GM12878 (cell line): Measurements from ENCODE around the gene PPP1R3C. TPM values are rescaled to one million over a fixed set of nuclear protein-coding genes. Genes with fewer than 3 reads are reported as not detected.

ENCODE experiments used
- E4F1 ChIP-seq: fragments of 450-650 bp; IDR thresholded peaks from 2 replicates; pipeline ENCODE4 v1.6.1; 2018; ENCODE audit warnings: borderline replicate concordance, mild to moderate bottlenecking; ENCODE audit not compliant: partially characterized antibody
- SMARCA5 ChIP-seq: fragments of 450-650 bp; IDR thresholded peaks from 2 replicates; pipeline ENCODE4 v1.6.1; 2017; ENCODE audit warnings: mild to moderate bottlenecking
- STAT1 ChIP-seq: fragments of 450-650 bp; conservative IDR thresholded peaks from 2 replicates; pipeline ENCODE4 v1.6.1; 2014; ENCODE audit warnings: antibody characterized with exemption, mild to moderate bottlenecking
- ZNF687 ChIP-seq: fragments of 450-650 bp; IDR thresholded peaks from 2 replicates; pipeline ENCODE4 v1.6.1; 2017; ENCODE audit warnings: mild to moderate bottlenecking, moderate library complexity
- polyA plus RNA-seq, 11 experiments: library from polyadenylated mRNA; depleted of rRNA in 4 of 11; unstranded in 6 of 11; stranded (reverse) in 5 of 11; fragments of >200 nt; fragmentation: Nextera tagmentation in 4 of 11; fragmentation: Illumina TruSeq in 1 of 11; extraction: Ambion mirVana in 4 of 11; extraction: Trizol in 1 of 11; gene quantifications; 1 replicate in 1 of 11; 2 replicates in 10 of 11; pipeline versions ENCODE4 v1.2.1 to v1.2.3, GENCODE V29; 2011 to 2016; ENCODE audit warnings: inconsistent platforms in 2 of 11, missing spikeins in 2 of 11, low read depth in 1 of 11
- total RNA-seq, 4 experiments: library from RNA; depleted of rRNA in 3 of 4; stranded (reverse); fragments of >200 nt in 3 of 4; fragmentation: Illumina TruSeq in 1 of 4; extraction: Trizol in 1 of 4; gene quantifications; 2 replicates each; pipeline versions ENCODE4 v1.2.1 to v1.2.3, GENCODE V29; 2013 to 2021

Gene PPP1R3C
- total and polyA plus RNA-seq, 10 of the 15 experiments (the other 5 are each of a cell fraction or from before 2014, with no cell fraction given), result 0.01 to 0.08 (median 0.04) TPM; not detected in 6

- TF ChIP-seq E4F1 (no peak), SMARCA5 (no peak), ZNF687 (no peak), STAT1 (no peak)
- TF ChIP-seq, all 136 proteins: peak for 0
Measured at GRCh38 chr10:91614225-91614624, 18.6 kb downstream of the PPP1R3C start (continued).
